Central memory CD8-positive, alpha-beta T cell (primary cell): ENCODE results near the gene R3HDM4.
"Not testable (repeated sequence)": the region's sequence is repeated elsewhere in the genome, so short reads cannot be mapped to it uniquely, and the experiment has no call there.

Experiments used
- ATAC-seq: fragments of 150-1000 bp; cut with Tn5 transposase; replicated peaks from 2 replicates; pipeline ENCODE4 v1.10.0; 2022; ENCODE audit warnings: mild to moderate bottlenecking, moderate FRiP score, moderate number of reproducible peaks; ENCODE audit not compliant: poor library complexity, severe bottlenecking; ENCODE audit errors: extremely low read depth
- DNase-seq, 2 donors: peaks; one replicate each; pipeline ENCODE4 v3.0.0; 2021; ENCODE audit warnings: low spot score in 2 of 2
- H3K27ac Mint-ChIP-seq: one replicate; pipeline ENCODE4 v1.8.0; 2022; ENCODE audit warnings: low read depth, mild to moderate bottlenecking, moderate library complexity, mixed read lengths
- H3K27me3 Mint-ChIP-seq: one replicate; pipeline ENCODE4 v1.8.0; 2022; ENCODE audit warnings: mixed read lengths
- H3K36me3 Mint-ChIP-seq: one replicate; pipeline ENCODE4 v1.8.0; 2022; ENCODE audit warnings: mild to moderate bottlenecking, moderate library complexity, mixed read lengths; ENCODE audit not compliant: insufficient read depth
- H3K4me1 Mint-ChIP-seq: one replicate; pipeline ENCODE4 v1.8.0; 2022; ENCODE audit warnings: mixed read lengths
- H3K4me3 Mint-ChIP-seq: one replicate; pipeline ENCODE4 v1.8.0; 2022; ENCODE audit warnings: mild to moderate bottlenecking, moderate library complexity, mixed read lengths
- H3K9me3 Mint-ChIP-seq: one replicate; pipeline ENCODE4 v1.8.0; 2022; ENCODE audit warnings: mixed read lengths

R3HDM4 gene

DNA sequence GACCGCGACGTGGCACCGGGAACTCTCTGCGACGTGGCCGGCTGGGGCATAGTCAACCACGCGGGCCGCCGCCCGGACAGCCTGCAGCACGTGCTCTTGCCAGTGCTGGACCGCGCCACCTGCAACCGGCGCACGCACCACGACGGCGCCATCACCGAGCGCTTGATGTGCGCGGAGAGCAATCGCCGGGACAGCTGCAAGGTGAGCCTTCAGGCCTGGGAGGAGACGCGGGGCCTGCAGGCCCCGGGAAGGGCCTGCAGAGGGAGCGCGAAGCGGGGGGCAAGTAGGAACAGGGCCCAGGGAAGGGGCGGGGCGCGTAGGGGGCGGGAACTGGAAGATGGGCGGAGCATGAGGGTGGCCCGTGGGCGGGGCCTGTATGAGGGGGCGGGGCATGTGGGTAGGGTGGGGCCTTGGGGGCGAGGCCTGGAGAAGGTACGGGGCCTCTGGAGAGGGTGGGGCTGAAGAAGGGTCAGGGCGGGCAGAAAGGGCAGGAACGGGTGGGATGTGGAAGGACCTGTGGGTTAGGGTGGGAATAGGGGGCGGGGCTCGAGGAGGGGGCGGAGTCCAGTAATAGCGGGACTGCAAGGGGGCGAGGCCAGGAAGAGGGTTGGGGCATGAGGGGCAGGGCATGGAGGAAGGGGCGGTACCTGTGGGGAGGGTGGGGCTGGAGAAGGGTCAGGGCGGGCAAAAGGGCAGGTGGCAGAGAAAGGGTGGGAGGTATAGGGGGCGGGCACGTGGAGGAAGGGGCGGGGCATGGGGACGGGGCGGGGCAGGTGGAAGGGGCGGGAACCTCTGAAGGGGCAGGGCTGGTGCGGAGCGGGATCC, 51.1 kb downstream of the R3HDM4 start:
- H3K27ac Mint-ChIP-seq, result peak overlapping the region; percentile 84
- peaks cover 10% of the 10 kb centered on the region for H3K36me3 Mint-ChIP-seq
- peak overlapping the region; percentile 74 for H3K4me3 Mint-ChIP-seq
- peaks cover 13% of the 10 kb centered on the region for H3K27me3 Mint-ChIP-seq
- DNase-seq (peak in 1 of 2 donors; percentile 49), ATAC-seq (peak; percentile 35)
- H3K4me1 Mint-ChIP-seq, result peaks cover 10% of the 10 kb centered on the region
- H3K9me3 Mint-ChIP-seq, result no peaks in the 10 kb centered on the region

GRCh38 chr19:861141-861755, 51.8 kb downstream of the R3HDM4 start:
- no peak overlapping the region for H3K27ac Mint-ChIP-seq
- peaks cover 13% of the 10 kb centered on the region for H3K27me3 Mint-ChIP-seq
- ATAC-seq (no peak), DNase-seq (no peak)
- H3K4me3 Mint-ChIP-seq, result peak overlapping the region; percentile 20
- peaks cover 10% of the 10 kb centered on the region for H3K4me1 Mint-ChIP-seq
- peaks cover 9% of the 10 kb centered on the region for H3K36me3 Mint-ChIP-seq
- no peaks in the 10 kb centered on the region for H3K9me3 Mint-ChIP-seq

DNA sequence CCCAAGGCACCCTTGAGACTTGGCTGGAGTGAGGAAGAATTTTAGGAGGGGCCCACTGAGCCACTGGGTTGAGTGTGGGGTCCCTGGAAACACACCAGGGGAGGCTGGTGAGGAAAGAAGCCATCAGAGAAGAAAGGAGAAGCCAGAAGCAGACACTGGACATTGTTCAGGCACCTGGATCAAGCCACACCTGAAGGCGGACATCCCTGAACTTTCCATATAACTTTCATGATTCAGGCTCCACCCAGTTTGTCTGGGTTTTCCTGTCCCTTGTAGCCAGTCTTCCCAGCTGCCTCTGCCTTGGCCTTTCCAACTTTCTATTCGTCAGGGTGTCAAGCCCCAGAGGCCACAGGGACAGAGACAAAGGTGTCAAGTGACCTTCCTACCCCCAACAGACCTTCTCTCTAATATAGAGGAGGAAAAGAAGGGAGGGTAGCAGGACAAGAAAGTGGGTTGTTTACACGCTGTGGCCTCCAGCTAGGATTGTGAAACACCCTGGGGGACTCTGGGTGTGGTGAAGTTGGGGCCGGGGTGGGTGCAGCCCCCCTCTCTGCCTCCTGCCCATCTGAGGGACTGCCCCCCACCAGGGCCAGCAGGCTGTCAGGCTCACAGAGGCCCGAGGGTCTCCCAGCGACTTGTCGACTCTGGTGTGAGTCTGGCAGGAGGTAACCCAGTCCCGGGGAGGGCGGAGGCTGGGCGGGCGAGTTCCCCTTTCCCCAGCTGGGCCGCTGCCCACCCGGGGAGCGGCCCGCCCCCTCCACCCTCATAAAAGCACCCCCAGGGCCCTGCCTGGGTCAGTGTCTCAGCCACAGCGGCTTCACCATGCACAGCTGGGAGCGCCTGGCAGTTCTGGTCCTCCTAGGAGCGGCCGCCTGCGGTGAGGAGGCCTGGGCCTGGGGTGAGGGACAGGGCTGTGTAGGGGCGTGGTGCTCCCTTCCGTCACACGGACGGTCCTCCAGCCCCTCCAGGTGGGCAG, 53.9 kb downstream of the R3HDM4 start, which contains the start of gene CFD:
CFD (plus strand) TSS at position 797 of the 976 bp plus-strand sequence; CDS start at position 823, 26 bp downstream.
- H3K9me3 Mint-ChIP-seq, result no peaks in the 10 kb centered on the region
- H3K36me3 Mint-ChIP-seq, result peaks cover 11% of the 10 kb centered on the region
- H3K27ac Mint-ChIP-seq, result peak within 1 kb of the TSS; percentile 10
- H3K4me1 Mint-ChIP-seq, result peaks cover 10% of the 10 kb centered on the region
- H3K4me3 Mint-ChIP-seq, result peak within 1 kb of the TSS; percentile 20
- peaks cover 13% of the 10 kb centered on the region for H3K27me3 Mint-ChIP-seq
- DNase-seq (no peak), ATAC-seq (no peak)

GRCh38 chr19:858284-858683, 54.7 kb downstream of the R3HDM4 start:
- Mint-ChIP-seq H3K27me3 (peaks cover 13% of the 10 kb centered on the region), H3K4me1 (peaks cover 10% of the 10 kb centered on the region)

DNA sequence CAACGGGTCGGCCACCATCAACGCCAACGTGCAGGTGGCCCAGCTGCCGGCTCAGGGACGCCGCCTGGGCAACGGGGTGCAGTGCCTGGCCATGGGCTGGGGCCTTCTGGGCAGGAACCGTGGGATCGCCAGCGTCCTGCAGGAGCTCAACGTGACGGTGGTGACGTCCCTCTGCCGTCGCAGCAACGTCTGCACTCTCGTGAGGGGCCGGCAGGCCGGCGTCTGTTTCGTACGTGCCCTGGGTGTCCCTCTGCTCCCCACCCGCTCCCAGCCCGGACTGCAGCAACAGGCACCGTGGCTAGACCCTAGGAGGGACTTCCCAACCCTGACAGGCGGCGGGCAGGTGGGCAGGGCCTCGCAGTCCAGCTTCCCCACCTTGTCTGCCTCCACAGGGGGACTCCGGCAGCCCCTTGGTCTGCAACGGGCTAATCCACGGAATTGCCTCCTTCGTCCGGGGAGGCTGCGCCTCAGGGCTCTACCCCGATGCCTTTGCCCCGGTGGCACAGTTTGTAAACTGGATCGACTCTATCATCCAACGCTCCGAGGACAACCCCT, 57.4 kb downstream of the R3HDM4 start:
- no peak for DNase-seq
- ATAC-seq, result no peak
- H3K36me3 Mint-ChIP-seq, result peaks cover 4% of the 10 kb centered on the region
- H3K4me1 Mint-ChIP-seq, result no peaks in the 10 kb centered on the region
- H3K27me3 Mint-ChIP-seq, result peaks cover 13% of the 10 kb centered on the region
- no peak overlapping the region for H3K27ac Mint-ChIP-seq
- H3K4me3 Mint-ChIP-seq, result no peak overlapping the region
- H3K9me3 Mint-ChIP-seq, result no peaks in the 10 kb centered on the region

More at GRCh38 chr19:858284-858683, 54.7 kb downstream of the R3HDM4 start:
- Mint-ChIP-seq H3K36me3 (peaks cover 8% of the 10 kb centered on the region), H3K27ac (no peak overlapping the region), H3K4me3 (no peak overlapping the region), H3K9me3 (no peaks in the 10 kb centered on the region)
- DNase-seq, result no peak
- no peak for ATAC-seq

DNA sequence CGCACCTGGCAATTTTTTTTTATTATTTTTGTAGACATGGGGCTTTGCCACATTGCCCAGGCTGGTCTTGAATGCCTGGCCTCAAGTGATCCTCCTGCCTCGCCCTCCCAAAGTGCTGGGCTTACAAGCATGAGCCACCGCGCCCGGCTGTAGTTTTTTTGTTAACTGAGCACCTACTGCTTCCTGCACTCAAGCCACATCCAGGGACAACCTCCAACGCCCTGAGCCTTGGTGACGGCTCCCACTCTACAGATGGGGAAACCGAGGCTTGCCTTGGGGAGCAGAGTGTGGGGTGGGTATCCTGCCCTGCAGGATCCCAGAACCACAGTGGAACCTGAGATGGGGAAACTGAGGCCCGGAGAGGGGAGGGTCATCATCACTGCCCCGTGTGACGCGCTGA, 57.9 kb downstream of the R3HDM4 start:
- Mint-ChIP-seq H3K27me3 (peaks cover 13% of the 10 kb centered on the region), H3K36me3 (peaks cover 2% of the 10 kb centered on the region), H3K4me3 (no peak overlapping the region), H3K9me3 (no peaks in the 10 kb centered on the region), H3K4me1 (no peaks in the 10 kb centered on the region), H3K27ac (no peak overlapping the region)
- no peak for ATAC-seq
- no peak for DNase-seq

DNA sequence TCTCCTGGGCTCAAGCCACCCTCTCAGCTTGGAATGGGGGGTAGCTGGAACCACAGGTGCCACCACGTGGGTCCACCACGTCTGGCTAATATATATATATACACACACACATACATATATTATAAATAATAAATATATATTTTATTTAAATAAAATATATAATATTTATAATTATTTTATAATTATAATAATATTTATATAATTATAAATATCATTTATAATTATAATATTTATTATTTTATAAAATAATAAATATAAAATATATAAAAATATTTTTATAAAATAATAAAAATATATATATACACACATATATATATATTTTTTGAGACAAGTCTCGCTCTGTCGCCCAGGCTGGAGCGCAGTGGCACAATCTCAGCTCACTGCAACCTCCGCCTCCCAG, 58.5 kb downstream of the R3HDM4 start:
- DNase-seq, result no peak

DNA sequence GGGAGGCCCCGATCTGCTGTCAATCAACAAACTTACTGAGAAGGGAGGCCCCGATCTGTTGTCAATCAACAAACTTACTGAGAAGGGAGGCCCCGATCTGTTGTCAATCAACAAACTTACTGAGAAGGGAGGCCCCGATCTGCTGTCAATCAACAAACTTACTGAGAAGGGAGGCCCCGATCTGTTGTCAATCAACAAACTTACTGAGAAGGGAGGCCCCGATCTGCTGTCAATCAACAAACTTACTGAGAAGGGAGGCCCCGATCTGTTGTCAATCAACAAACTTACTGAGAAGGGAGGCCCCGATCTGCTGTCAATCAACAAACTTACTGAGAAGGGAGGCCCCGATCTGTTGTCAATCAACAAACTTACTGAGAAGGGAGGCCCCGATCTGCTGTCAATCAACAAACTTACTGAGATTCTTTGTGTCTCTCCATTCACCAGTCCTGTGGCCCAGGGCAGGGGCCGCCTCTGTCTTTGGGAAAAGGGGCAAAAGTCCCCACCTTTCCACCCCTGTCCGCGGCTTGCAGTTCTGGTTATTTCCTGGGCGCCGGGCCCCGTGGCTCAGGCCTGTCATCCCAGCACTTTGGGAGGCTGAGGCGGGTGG, 59.3 kb downstream of the R3HDM4 start:
- ATAC-seq, H3K27ac Mint-ChIP-seq, DNase-seq, H3K9me3 Mint-ChIP-seq, H3K4me1 Mint-ChIP-seq, H3K36me3 Mint-ChIP-seq, H3K4me3 Mint-ChIP-seq: not testable (repeated sequence)
- peaks cover 22% of the 10 kb centered on the region for H3K27me3 Mint-ChIP-seq

More for the DNA sequence above, 58.5 kb downstream of the R3HDM4 start:
- H3K36me3 Mint-ChIP-seq, result peaks cover 2% of the 10 kb centered on the region
- H3K27ac Mint-ChIP-seq, result no peak overlapping the region
- H3K4me1 Mint-ChIP-seq, result no peaks in the 10 kb centered on the region
- H3K27me3 Mint-ChIP-seq, result peaks cover 18% of the 10 kb centered on the region
- no peaks in the 10 kb centered on the region for H3K9me3 Mint-ChIP-seq
- no peak overlapping the region for H3K4me3 Mint-ChIP-seq
- no peak for ATAC-seq

DNA sequence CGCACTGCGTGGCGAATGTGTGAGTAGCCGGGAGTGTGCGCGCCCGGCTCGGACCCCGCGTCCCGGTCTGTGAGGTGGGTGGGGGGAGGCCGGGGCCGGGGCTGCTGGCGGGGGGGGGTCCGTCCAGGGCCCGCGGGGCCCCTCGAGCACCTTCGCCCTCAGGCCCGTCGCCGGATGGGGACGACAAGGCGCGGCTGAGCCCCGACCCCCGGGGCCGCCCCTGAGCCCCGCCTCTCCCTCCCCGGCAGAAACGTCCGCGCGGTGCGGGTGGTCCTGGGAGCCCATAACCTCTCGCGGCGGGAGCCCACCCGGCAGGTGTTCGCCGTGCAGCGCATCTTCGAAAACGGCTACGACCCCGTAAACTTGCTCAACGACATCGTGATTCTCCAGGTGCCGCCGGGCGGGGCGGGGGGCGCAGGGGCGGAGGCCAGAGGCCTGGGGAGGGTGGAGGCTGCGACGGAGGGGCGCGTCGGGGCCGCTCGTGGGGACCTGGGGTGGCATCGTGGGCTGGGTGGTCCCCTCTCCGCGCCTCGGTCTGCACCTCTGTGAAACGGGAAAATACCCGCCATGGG, 59.9 kb downstream of the R3HDM4 start:
- ATAC-seq (no peak), DNase-seq (no peak)
- no peaks in the 10 kb centered on the region for H3K9me3 Mint-ChIP-seq
- no peak overlapping the region for H3K27ac Mint-ChIP-seq
- no peak overlapping the region for H3K4me3 Mint-ChIP-seq
- H3K36me3 Mint-ChIP-seq, result peaks cover 3% of the 10 kb centered on the region
- peaks cover 22% of the 10 kb centered on the region for H3K27me3 Mint-ChIP-seq
- H3K4me1 Mint-ChIP-seq, result no peaks in the 10 kb centered on the region

DNA sequence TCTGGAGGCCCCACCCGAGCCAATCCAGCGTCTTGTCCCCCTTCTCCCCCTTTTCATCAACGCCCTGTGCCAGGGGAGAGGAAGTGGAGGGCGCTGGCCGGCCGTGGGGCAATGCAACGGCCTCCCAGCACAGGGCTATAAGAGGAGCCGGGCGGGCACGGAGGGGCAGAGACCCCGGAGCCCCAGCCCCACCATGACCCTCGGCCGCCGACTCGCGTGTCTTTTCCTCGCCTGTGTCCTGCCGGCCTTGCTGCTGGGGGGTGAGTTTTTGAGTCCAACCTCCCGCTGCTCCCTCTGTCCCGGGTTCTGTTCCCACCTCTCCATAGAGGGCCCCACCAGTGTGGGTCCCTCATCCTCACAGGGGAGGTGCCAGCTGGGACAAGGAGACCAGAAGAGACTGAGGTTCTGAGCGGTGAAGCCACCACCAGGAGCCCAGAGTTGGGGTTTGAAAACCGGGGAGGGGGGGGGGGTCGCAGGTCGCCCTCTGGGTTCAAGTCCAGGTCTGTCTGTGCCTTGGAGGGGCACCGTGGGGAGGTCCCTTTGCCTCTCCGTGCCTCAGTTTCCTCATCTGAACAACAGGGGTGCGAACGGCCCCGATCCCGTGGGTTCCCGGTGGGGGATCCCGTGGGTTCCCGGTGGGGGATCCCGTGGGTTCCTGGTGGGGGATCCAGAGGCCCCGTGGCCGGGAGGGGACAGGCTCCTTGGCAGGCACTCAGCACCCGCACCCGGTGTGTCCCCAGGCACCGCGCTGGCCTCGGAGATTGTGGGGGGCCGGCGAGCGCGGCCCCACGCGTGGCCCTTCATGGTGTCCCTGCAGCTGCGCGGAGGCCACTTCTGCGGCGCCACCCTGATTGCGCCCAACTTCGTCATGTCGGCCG, 60.6 kb downstream of the R3HDM4 start, which contains the start of gene ELANE:
ELANE (plus strand) TSS at position 168 of the 878 bp plus-strand sequence; CDS start at position 194, 26 bp downstream.
- no peak within 1 kb of the TSS for H3K4me3 Mint-ChIP-seq
- H3K9me3 Mint-ChIP-seq, result no peaks in the 10 kb centered on the region
- peaks cover 4% of the 10 kb centered on the region for H3K36me3 Mint-ChIP-seq
- H3K27ac Mint-ChIP-seq, result no peak within 1 kb of the TSS
- no peaks in the 10 kb centered on the region for H3K4me1 Mint-ChIP-seq
- peaks cover 26% of the 10 kb centered on the region for H3K27me3 Mint-ChIP-seq
- DNase-seq (no peak), ATAC-seq (no peak)

DNA sequence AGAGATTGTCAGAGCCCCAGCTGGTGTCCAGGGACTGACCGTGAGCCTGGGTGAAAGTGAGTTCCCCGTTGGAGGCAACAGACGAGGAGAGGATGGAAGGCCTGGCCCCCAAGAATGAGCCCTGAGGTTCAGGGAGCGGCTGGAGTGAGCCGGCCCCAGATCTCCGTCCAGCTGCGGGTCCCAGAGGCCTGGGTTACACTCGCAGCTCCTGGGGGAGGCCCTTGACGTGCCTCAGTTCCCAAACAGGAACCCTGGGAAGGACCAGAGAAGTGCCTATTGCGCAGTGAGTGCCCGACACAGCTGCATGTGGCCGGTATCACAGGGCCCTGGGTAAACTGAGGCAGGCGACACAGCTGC, 62.1 kb downstream of the R3HDM4 start:
- Mint-ChIP-seq H3K27me3 (peaks cover 41% of the 10 kb centered on the region), H3K36me3 (peaks cover 4% of the 10 kb centered on the region), H3K27ac (no peak overlapping the region), H3K9me3 (no peaks in the 10 kb centered on the region), H3K4me3 (no peak overlapping the region), H3K4me1 (no peaks in the 10 kb centered on the region)
- ATAC-seq, result no peak
- no peak for DNase-seq
